MCF 10A (cell line): ENCODE measurements around the gene CASR. TPM values are rescaled to one million over a fixed set of nuclear protein-coding genes. Genes with fewer than 3 reads are reported as not detected.
"Not testable (repeated sequence)": the region's sequence is repeated elsewhere in the genome, so short reads cannot be mapped to it uniquely, and the experiment has no call there.

Experiments used
- BruUV-seq: library from RNA; stranded (reverse); fragments of 400-500 nt; replicated peaks from 2 replicates; lab custom pipeline; 2021; lab: Mats Ljungman, UMichigan
- CTCF ChIA-PET: fragments of 300-600 bp; sonication (Branson Sonifier 250); formaldehyde crosslinking; extraction: SDS; loops from one replicate; lab custom pipeline; 2021; ENCODE audit warnings: antibody characterized with exemption, inconsistent platforms; lab: Yijun Ruan, JAX
- POLR2A ChIA-PET: fragments of 300-600, 350-650 bp; sonication (Branson Sonifier 250); formaldehyde crosslinking; extraction: SDS; loops from one replicate; lab custom pipeline; 2020; ENCODE audit warnings: antibody characterized with exemption, inconsistent platforms; lab: Yijun Ruan, JAX
- DNase-seq: peaks from one replicate; pipeline ENCODE4 v3.0.0-alpha.2; 2018; ENCODE audit not compliant: unreplicated experiment
- H3K27ac Mint-ChIP-seq: one replicate; pipeline ENCODE4 v1.8.0; 2022; ENCODE audit warnings: mild to moderate bottlenecking, low read depth, mixed read lengths; ENCODE audit not compliant: unreplicated experiment
- H3K27me3 Mint-ChIP-seq: one replicate; pipeline ENCODE4 v1.8.0; 2022; ENCODE audit warnings: mixed read lengths; ENCODE audit not compliant: insufficient read depth, unreplicated experiment
- H3K36me3 Mint-ChIP-seq: one replicate; pipeline ENCODE4 v1.8.0; 2022; ENCODE audit warnings: mild to moderate bottlenecking, moderate library complexity, mixed read lengths; ENCODE audit not compliant: insufficient read depth, unreplicated experiment
- H3K4me1 Mint-ChIP-seq: one replicate; pipeline ENCODE4 v1.8.0; 2022; ENCODE audit warnings: mixed read lengths; ENCODE audit not compliant: insufficient read depth, unreplicated experiment
- H3K4me3 Mint-ChIP-seq: one replicate; pipeline ENCODE4 v1.8.0; 2022; ENCODE audit warnings: mild to moderate bottlenecking, moderate library complexity, mixed read lengths; ENCODE audit not compliant: unreplicated experiment
- H3K9me3 Mint-ChIP-seq: one replicate; pipeline ENCODE4 v1.8.0; 2022; ENCODE audit warnings: mixed read lengths; ENCODE audit not compliant: unreplicated experiment
- CTCF ChIP-seq: fragments of 200-600 bp; IDR thresholded peaks from one replicate; pipeline ENCODE4 v1.8.0; 2022; ENCODE audit warnings: antibody characterized with exemption, mild to moderate bottlenecking; ENCODE audit not compliant: unreplicated experiment
- intact Hi-C: fragments of 100-400 bp; cut with micrococcal nuclease; formaldehyde crosslinking; loops from 2 replicates; pipeline ENCODE4 v1.14.1; 2022
- total RNA-seq: library from RNA; stranded (reverse); gene quantifications from 2 replicates; pipeline ENCODE4 v1.2.3, GENCODE V29; 2022

The CASR gene
- total RNA-seq, 1 experiment from 2014 or later, result not detected

GRCh38 chr3:122200661-122201060 lies 17.2 kb downstream of the CASR start:
- Mint-ChIP-seq H3K27ac (no peak overlapping the region), H3K36me3 (no peaks in the 10 kb centered on the region), H3K27me3 (peaks cover 11% of the 10 kb centered on the region), H3K4me1 (no peaks in the 10 kb centered on the region), H3K9me3 (no peaks in the 10 kb centered on the region), H3K4me3 (no peak overlapping the region)
- ChIA-PET CTCF (no interaction called here), POLR2A (no interaction called here)
- DNase-seq, result peak; percentile 13
- intact Hi-C loops, result no loop called here
- no TSS peak for BruUV-seq
- no peak for TF ChIP-seq CTCF

GRCh38 chr3:122201476-122201875 lies 18.0 kb downstream of the CASR start:
- H3K27me3 Mint-ChIP-seq, result peaks cover 11% of the 10 kb centered on the region
- CTCF ChIA-PET, H3K27ac Mint-ChIP-seq, H3K36me3 Mint-ChIP-seq, H3K4me1 Mint-ChIP-seq, DNase-seq, H3K4me3 Mint-ChIP-seq, H3K9me3 Mint-ChIP-seq, POLR2A ChIA-PET, intact Hi-C loops, BruUV-seq: not testable (repeated sequence)

GRCh38 chr3:122208579-122208978 lies 25.1 kb downstream of the CASR start:
- Mint-ChIP-seq H3K9me3 (no peaks in the 10 kb centered on the region), H3K27me3 (no peaks in the 10 kb centered on the region), H3K4me1 (no peaks in the 10 kb centered on the region), H3K27ac (no peak overlapping the region), H3K36me3 (no peaks in the 10 kb centered on the region), H3K4me3 (no peak overlapping the region)
- intact Hi-C loops, result no loop called here
- POLR2A ChIA-PET, result interaction anchor here (0.6 kb wide), 1 partner anchor 99 kb away, joined by 3 read pairs; no protein-coding TSS in a partner anchor
- TF ChIP-seq CTCF, result no peak
- DNase-seq, result no peak
- CTCF ChIA-PET, result no interaction called here
- no TSS peak for BruUV-seq

- no TSS peak for BruUV-seq
- Mint-ChIP-seq H3K4me3 (no peak overlapping the region), H3K4me1 (no peaks in the 10 kb centered on the region), H3K36me3 (no peaks in the 10 kb centered on the region), H3K9me3 (no peaks in the 10 kb centered on the region), H3K27ac (no peak overlapping the region), H3K27me3 (peaks cover 17% of the 10 kb centered on the region)
- ChIA-PET POLR2A (no interaction called here), CTCF (no interaction called here)
- DNase-seq, result no peak
- no peak for TF ChIP-seq CTCF
- intact Hi-C loops, result no loop called here
Measured at GRCh38 chr3:122213650-122214049, 30.2 kb downstream of the CASR start.

DNA sequence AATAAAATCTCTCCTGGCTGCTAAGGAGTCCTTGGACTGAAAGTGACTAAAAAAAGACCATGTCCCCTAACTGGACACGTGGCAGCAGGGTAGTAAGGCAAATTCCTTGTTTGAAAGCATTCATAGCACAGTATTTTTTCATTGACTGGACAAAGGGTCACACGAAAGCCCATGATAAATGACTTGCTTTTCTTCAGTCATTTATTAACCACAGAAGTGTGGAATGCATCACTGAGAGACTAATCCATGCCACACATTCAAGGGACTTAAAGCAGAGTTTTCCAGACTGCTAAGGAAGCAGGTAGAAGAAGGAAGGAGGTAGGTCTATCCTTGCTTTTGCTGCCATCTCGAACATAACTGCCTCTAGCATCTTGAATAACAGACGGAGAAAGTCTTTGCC lies 31.2 kb downstream of the CASR start:
- H3K4me1 Mint-ChIP-seq, result no peaks in the 10 kb centered on the region
- H3K36me3 Mint-ChIP-seq, result no peaks in the 10 kb centered on the region
- no peak for TF ChIP-seq CTCF
- no peak overlapping the region for H3K27ac Mint-ChIP-seq
- POLR2A ChIA-PET, result no interaction called here
- intact Hi-C loops, result no loop called here
- H3K4me3 Mint-ChIP-seq, result no peak overlapping the region
- CTCF ChIA-PET, result no interaction called here
- H3K9me3 Mint-ChIP-seq, result no peaks in the 10 kb centered on the region
- DNase-seq, result no peak
- peaks cover 27% of the 10 kb centered on the region for H3K27me3 Mint-ChIP-seq
- no TSS peak for BruUV-seq
